Erythroblast (primary cell): Measurements from ENCODE around the gene FAM13A.

ENCODE experiments used
- GATA1 ChIP-seq: IDR thresholded peaks from 2 replicates; pipeline ENCODE4 v1.6.1; 2011; ENCODE audit warnings: low read depth, mild to moderate bottlenecking, control low read depth, low read length, moderate library complexity
- POLR2A ChIP-seq: IDR thresholded peaks from 2 replicates; pipeline ENCODE4 v1.6.1; 2011; ENCODE audit warnings: mild to moderate bottlenecking, low read length

- TF ChIP-seq POLR2A (no peak), GATA1 (no peak)
Measured at GRCh38 chr4:88796545-88796944, 260.4 kb downstream of the FAM13A start.
